Chondrocyte (in vitro differentiated cells): Measurements from ENCODE around the gene CNN1. TPM values are rescaled to one million over a fixed set of nuclear protein-coding genes. Genes with fewer than 3 reads are reported as not detected.
"Not testable (repeated sequence)": the region's sequence is repeated elsewhere in the genome, so short reads cannot be mapped to it uniquely, and the experiment has no call there.

Experiments
- DNase-seq: peaks from one replicate; pipeline ENCODE4 v3.0.0; 2021; ENCODE audit warnings: mixed read lengths, low spot score
- H3K27ac Mint-ChIP-seq: one replicate; pipeline ENCODE4 v1.8.0; 2021; ENCODE audit warnings: mild to moderate bottlenecking, moderate library complexity, mixed read lengths; ENCODE audit not compliant: unreplicated experiment
- H3K27me3 Mint-ChIP-seq: 2 replicates; pipeline ENCODE4 v1.8.0; 2021; ENCODE audit warnings: low read depth, mixed read lengths
- H3K36me3 Mint-ChIP-seq: 2 replicates; pipeline ENCODE4 v1.8.0; 2021; ENCODE audit warnings: low read depth, mixed read lengths
- H3K4me1 Mint-ChIP-seq: 2 replicates; pipeline ENCODE4 v1.8.0; 2021; ENCODE audit warnings: low read depth, mild to moderate bottlenecking, mixed read lengths
- H3K4me3 Mint-ChIP-seq: one replicate; pipeline ENCODE4 v1.8.0; 2021; ENCODE audit warnings: mild to moderate bottlenecking, moderate library complexity, mixed read lengths; ENCODE audit not compliant: unreplicated experiment
- H3K9me3 Mint-ChIP-seq: 2 replicates; pipeline ENCODE4 v1.8.0; 2021; ENCODE audit warnings: low read depth, mixed read lengths
- microRNA-seq: library from miRNA; unstranded; fragments of <30 nt; microRNA quantifications from one replicate; pipeline ENCODE4 v1.2.0, GENCODE V29; 2020; ENCODE audit warnings: borderline number of aligned reads
- total RNA-seq: library from RNA; stranded (reverse); gene quantifications from 3 replicates; pipeline ENCODE4 v1.2.1, GENCODE V29; 2021
- TF ChIP-seq, protein P1 (sequence below): fragments of 200-600 bp; sonication (generic); IDR thresholded peaks from 2 replicates; pipeline ENCODE4 v1.5.0; 2021; ENCODE audit warnings: antibody characterized with exemption, mild to moderate bottlenecking, moderate library complexity

The CNN1 gene
- total RNA-seq, 1 donor from 2014 or later, result 199 TPM

DNA sequence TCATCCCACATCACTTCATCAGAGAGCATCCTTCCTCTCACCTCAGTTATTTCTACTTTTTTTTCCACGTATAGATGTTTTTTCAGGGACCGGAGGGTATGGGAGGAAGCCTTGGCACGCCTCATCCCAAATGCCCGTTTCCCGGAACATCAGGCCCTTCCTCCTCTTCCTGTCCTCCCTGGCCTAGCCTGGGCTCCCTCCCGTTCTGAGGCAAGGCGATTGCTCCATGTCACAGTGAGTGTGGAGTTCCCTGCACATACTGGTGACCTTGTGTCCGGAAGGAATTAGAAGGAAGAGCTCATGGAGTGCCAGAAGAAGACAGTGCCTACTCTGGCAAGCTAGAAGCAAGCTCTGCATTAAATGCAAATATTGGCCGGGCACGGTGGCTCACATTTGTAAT is 57.5 kb downstream of the CNN1 start:
- Mint-ChIP-seq H3K27ac (peak overlapping the region; percentile 41), H3K9me3 (no peaks in the 10 kb centered on the region)

DNA sequence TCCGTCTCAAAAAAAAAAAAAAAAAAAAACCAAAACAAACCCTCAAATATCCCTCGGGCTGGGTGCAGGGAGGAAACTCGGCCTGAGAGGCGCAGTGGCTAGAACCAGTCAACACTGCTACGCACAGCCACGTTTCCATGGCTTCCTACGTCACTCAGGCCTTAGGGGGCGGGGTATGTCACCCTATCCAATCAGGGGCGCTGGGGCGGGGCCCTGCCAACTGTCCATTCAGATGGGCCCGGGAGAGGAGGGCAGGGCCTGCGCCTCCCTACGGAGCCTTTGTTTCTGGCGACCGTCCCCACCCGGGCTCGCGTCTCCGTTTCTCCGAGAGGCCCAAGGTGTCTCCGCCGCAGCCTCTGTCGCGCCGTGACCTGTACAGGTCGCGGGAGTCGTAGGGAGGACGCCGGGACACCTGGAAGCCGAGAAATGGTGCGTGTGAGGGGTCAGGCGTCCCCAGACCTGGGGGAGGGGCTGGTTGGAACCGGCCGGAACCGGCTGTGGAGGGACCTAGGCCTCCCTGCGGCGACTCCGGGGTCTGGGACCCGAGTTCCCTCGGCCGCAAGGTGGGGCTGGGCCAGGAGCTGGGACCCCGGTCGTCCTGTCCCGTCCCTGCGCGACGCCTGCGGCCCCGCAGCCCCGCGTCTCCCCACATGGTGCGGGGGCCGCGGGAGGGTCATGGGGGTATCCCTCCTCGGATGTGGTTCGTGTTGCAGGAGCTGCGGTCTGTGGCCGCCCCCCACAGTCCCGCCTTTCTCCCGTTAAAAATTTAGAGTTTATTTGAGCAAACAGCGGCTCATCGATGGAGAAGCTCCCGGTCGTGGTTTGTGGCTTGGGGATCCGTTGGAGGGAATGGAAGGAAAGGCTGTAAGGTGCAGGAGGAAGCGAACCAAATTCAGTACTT is 58.8 kb downstream of the CNN1 start, which contains the start of gene ZNF627:
Gene ZNF627, plus strand, starts transcription at position 282 of the 901 bp plus-strand sequence. Its CDS starts 145 bp downstream, at position 427.
- Mint-ChIP-seq H3K36me3 (peaks cover 1% of the 10 kb centered on the region), H3K27ac (peak within 1 kb of the TSS; percentile 98), H3K27me3 (no peaks in the 10 kb centered on the region), H3K9me3 (no peaks in the 10 kb centered on the region), H3K4me1 (peaks cover 38% of the 10 kb centered on the region), H3K4me3 (peak within 1 kb of the TSS; percentile 97)
- TF ChIP-seq, protein P1, sequence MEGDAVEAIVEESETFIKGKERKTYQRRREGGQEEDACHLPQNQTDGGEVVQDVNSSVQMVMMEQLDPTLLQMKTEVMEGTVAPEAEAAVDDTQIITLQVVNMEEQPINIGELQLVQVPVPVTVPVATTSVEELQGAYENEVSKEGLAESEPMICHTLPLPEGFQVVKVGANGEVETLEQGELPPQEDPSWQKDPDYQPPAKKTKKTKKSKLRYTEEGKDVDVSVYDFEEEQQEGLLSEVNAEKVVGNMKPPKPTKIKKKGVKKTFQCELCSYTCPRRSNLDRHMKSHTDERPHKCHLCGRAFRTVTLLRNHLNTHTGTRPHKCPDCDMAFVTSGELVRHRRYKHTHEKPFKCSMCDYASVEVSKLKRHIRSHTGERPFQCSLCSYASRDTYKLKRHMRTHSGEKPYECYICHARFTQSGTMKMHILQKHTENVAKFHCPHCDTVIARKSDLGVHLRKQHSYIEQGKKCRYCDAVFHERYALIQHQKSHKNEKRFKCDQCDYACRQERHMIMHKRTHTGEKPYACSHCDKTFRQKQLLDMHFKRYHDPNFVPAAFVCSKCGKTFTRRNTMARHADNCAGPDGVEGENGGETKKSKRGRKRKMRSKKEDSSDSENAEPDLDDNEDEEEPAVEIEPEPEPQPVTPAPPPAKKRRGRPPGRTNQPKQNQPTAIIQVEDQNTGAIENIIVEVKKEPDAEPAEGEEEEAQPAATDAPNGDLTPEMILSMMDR, result no peak
- DNase-seq, result peak; percentile 99

More for the DNA sequence above, 57.5 kb downstream of the CNN1 start:
- Mint-ChIP-seq H3K4me3 (peak overlapping the region; percentile 97), H3K4me1 (peaks cover 33% of the 10 kb centered on the region), H3K36me3 (no peaks in the 10 kb centered on the region), H3K27me3 (no peaks in the 10 kb centered on the region)
- TF ChIP-seq, protein P1, result no peak
- DNase-seq, result no peak

DNA sequence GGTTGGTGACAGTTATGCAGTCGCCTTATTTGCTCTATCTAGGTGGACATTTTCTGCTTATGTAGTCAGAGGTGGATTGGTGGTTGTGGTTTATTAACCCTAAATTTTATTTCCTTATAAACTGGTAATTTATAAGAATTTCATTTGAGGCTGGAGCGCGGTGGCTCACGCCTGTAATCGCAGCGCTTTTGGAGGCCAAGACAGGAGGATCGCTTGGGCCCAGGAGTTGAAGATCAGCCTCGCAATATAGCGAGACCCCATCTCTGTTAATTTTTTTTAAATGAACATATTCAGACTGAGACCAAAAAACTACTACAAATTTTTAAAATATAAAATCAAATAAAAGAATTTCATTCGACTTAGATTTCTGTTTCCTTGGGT is 59.4 kb downstream of the CNN1 start:
- Mint-ChIP-seq H3K27me3 (no peaks in the 10 kb centered on the region), H3K27ac (peak overlapping the region; percentile 98), H3K36me3 (peaks cover 3% of the 10 kb centered on the region), H3K4me1 (peaks cover 45% of the 10 kb centered on the region), H3K9me3 (no peaks in the 10 kb centered on the region), H3K4me3 (peak overlapping the region; percentile 97)
- DNase-seq, result peak; percentile 4
- TF ChIP-seq, protein P1, result no peak

DNA sequence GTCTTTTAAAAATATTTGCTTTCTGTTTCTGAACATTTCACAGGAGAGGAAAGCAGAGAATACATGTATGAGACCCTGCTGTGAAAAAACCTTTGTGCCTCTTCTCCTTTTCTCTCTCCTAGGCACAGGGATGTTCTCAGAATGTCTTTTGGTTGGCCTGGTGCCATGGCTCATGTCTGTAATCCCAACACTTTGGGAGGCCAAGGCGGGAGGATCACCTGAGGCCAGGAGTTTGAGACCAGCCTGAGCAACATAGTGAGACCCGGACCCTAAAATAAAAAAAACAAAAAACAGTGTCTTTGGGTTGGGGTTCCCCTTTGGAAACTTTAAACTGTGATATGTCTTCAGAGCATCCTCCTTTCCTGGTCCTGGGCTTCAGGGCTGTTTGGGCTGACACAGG is 60.1 kb downstream of the CNN1 start:
- peak; percentile 14 for DNase-seq
- peak overlapping the region; percentile 63 for H3K27ac Mint-ChIP-seq
- peaks cover 45% of the 10 kb centered on the region for H3K4me1 Mint-ChIP-seq
- H3K36me3 Mint-ChIP-seq, result peaks cover 3% of the 10 kb centered on the region
- no peaks in the 10 kb centered on the region for H3K9me3 Mint-ChIP-seq
- peak overlapping the region; percentile 97 for H3K4me3 Mint-ChIP-seq
- no peaks in the 10 kb centered on the region for H3K27me3 Mint-ChIP-seq
- TF ChIP-seq, protein P1, result no peak

DNA sequence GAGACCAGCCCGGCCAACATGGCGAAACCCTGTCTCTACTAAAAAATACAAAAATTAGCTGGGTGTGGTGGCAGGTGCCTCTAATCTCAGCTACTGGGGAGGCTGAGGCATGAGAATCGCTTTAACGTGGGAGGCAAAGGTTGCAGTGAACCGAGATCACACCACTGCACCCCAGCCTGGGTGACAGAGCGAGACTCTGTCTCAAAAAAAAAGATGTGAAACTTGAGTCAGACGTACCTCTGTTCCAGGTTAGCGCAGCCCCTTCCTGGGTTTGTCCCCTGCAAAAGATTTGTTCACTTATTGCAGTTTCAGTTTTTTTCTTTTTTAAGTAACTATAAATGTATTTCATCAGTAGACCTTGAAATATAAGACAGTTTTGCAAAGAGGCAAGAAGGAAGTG is 61.1 kb downstream of the CNN1 start:
- peak overlapping the region; percentile 29 for H3K27ac Mint-ChIP-seq
- H3K4me1 Mint-ChIP-seq, result peaks cover 50% of the 10 kb centered on the region
- H3K4me3 Mint-ChIP-seq, H3K9me3 Mint-ChIP-seq, DNase-seq, H3K36me3 Mint-ChIP-seq, H3K27me3 Mint-ChIP-seq: not testable (repeated sequence)

Small RNA genes within 50 kb of the gene (microRNA-seq; reads per million reads assigned to microRNA genes)
- not detected for gene MIR7974

Other genes starting within 250 kb of the CNN1 start
- gene TSPAN16, start 242.7 kb upstream of the CNN1 start, total RNA-seq, result not detected in 3 replicates
- 2.1 to 8.9 TPM (median 8.1 TPM) in 3 replicates for gene RAB3D, start 199.2 kb upstream of the CNN1 start, total RNA-seq
- gene TMEM205, start 192.6 kb upstream of the CNN1 start, total RNA-seq, result 35.4 to 49.4 TPM (median 39.2 TPM) in 3 replicates
- gene CCDC159, start 192.3 kb upstream of the CNN1 start, total RNA-seq, result 19.8 to 22.4 TPM (median 20.5 TPM) in 3 replicates
- gene PLPPR2, start 183.4 kb upstream of the CNN1 start, total RNA-seq, result 67.6 to 74.7 TPM (median 72.3 TPM) in 3 replicates
- 1.1 to 1.5 TPM (median 1.4 TPM) in 3 replicates for gene SWSAP1, start 164.2 kb upstream of the CNN1 start, total RNA-seq
- gene EPOR, start 154.5 kb upstream of the CNN1 start, total RNA-seq, result 1.4 to 2.8 TPM (median 2.6 TPM) in 3 replicates
- gene RGL3, start 119.5 kb upstream of the CNN1 start, total RNA-seq, result 0.70 to 0.97 TPM in 2 of 3 replicates, not detected in the other
- gene ODAD3, start 103.7 kb upstream of the CNN1 start, total RNA-seq, result 0.15 to 0.68 TPM (median 0.31 TPM) in 3 replicates
- 309 to 330 TPM (median 318 TPM) in 3 replicates for gene PRKCSH, start 103.2 kb upstream of the CNN1 start, total RNA-seq
- 0.07 TPM in 1 of 3 replicates, not detected in the others for gene ELAVL3, start 57.8 kb upstream of the CNN1 start, total RNA-seq
- 6.8 to 8.6 TPM (median 8.2 TPM) in 3 replicates for gene ZNF653, start 33.0 kb upstream of the CNN1 start, total RNA-seq
- 20.3 to 27.9 TPM (median 20.5 TPM) in 3 replicates for gene ECSIT, start 9.7 kb upstream of the CNN1 start, total RNA-seq
- gene ELOF1, start 20.4 kb downstream of the CNN1 start, total RNA-seq, result 36.2 to 43.8 TPM (median 37.7 TPM) in 3 replicates
- 0.45 TPM in 1 of 3 replicates, not detected in the others for gene ACP5, start 38.8 kb downstream of the CNN1 start, total RNA-seq
- gene ZNF627, start 58.6 kb downstream of the CNN1 start, total RNA-seq, result 13.0 to 14.2 TPM (median 13.6 TPM) in 3 replicates
- gene ZNF823, start 200.1 kb downstream of the CNN1 start, total RNA-seq, result 3.7 to 5.5 TPM (median 3.8 TPM) in 3 replicates
- gene ZNF441, start 228.1 kb downstream of the CNN1 start, total RNA-seq, result 4.9 to 5.8 TPM (median 5.6 TPM) in 3 replicates